ENCODE results near the gene LGALS16.

DNA sequence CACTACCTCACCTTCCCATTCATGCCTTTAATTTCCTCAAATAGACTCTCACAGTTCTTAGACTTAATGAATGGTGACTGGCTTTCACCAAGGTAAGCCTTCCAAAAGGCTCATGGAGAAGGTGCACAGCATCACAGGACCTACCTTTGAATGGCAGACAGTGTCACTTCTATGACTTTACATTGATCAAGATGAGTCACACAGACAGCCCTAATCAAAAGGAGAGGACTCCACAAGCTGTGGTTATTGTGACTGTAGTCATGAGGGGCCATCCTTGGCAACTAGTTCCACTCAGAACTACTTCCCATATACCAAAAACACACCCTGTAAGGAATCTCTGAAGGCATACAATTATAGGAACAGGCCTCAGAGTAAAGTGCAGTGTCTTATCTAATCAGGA is 5.9 kb downstream of the LGALS16 start:
- TF ChIP-seq, protein P1, sequence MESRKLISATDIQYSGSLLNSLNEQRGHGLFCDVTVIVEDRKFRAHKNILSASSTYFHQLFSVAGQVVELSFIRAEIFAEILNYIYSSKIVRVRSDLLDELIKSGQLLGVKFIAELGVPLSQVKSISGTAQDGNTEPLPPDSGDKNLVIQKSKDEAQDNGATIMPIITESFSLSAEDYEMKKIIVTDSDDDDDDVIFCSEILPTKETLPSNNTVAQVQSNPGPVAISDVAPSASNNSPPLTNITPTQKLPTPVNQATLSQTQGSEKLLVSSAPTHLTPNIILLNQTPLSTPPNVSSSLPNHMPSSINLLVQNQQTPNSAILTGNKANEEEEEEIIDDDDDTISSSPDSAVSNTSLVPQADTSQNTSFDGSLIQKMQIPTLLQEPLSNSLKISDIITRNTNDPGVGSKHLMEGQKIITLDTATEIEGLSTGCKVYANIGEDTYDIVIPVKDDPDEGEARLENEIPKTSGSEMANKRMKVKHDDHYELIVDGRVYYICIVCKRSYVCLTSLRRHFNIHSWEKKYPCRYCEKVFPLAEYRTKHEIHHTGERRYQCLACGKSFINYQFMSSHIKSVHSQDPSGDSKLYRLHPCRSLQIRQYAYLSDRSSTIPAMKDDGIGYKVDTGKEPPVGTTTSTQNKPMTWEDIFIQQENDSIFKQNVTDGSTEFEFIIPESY (IDR thresholded peaks at IDR 0.05; ENCODE audit: extremely low read depth, insufficient replicate concordance, low read length), result no peak
- no peak for TF ChIP-seq POLR2A (IDR thresholded peaks at IDR 0.05; ENCODE audit: borderline replicate concordance, extremely low read depth, insufficient read depth, insufficient read length)
- TF ChIP-seq, protein P2, sequence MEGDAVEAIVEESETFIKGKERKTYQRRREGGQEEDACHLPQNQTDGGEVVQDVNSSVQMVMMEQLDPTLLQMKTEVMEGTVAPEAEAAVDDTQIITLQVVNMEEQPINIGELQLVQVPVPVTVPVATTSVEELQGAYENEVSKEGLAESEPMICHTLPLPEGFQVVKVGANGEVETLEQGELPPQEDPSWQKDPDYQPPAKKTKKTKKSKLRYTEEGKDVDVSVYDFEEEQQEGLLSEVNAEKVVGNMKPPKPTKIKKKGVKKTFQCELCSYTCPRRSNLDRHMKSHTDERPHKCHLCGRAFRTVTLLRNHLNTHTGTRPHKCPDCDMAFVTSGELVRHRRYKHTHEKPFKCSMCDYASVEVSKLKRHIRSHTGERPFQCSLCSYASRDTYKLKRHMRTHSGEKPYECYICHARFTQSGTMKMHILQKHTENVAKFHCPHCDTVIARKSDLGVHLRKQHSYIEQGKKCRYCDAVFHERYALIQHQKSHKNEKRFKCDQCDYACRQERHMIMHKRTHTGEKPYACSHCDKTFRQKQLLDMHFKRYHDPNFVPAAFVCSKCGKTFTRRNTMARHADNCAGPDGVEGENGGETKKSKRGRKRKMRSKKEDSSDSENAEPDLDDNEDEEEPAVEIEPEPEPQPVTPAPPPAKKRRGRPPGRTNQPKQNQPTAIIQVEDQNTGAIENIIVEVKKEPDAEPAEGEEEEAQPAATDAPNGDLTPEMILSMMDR (IDR thresholded peaks at IDR 0.05 in 2 of 3, conservative IDR thresholded peaks at IDR 0.05 in 1 of 3; ENCODE audit: borderline replicate concordance in 1 of 3, insufficient read depth in 1 of 3, low read depth in 2 of 3, low read length in 2 of 3), result no peak
- no peak for TF ChIP-seq POLR2AphosphoS5 (IDR thresholded peaks at IDR 0.05; ENCODE audit: low read depth, low read length)

Measured in HCT116 (cell line).